Calu3 (cell line): Measurements from ENCODE around the gene PSMA4. TPM values are rescaled to one million over a fixed set of nuclear protein-coding genes. Genes with fewer than 3 reads are reported as not detected.

Experiments
- BruUV-seq: library from RNA; stranded (reverse); fragments of 400-500 nt; replicated peaks from 2 replicates; lab custom pipeline; 2021; lab: Mats Ljungman, UMichigan
- CTCF ChIA-PET: fragments of 300-600 bp; sonication (Branson Sonifier 250); formaldehyde crosslinking; loops from one replicate; lab custom pipeline; 2022; ENCODE audit warnings: antibody characterized with exemption; lab: Charles Lee
- DNase-seq: peaks from one replicate; pipeline ENCODE4 v3.0.0; 2022
- H3K27ac Mint-ChIP-seq: one replicate; pipeline ENCODE4 v1.8.0; 2022; ENCODE audit warnings: mixed read lengths; ENCODE audit not compliant: unreplicated experiment
- H3K27me3 Mint-ChIP-seq: one replicate; pipeline ENCODE4 v1.8.0; 2022; ENCODE audit warnings: mixed read lengths; ENCODE audit not compliant: unreplicated experiment
- H3K36me3 Mint-ChIP-seq: one replicate; pipeline ENCODE4 v1.8.0; 2022; ENCODE audit warnings: mild to moderate bottlenecking, moderate library complexity, mixed read lengths; ENCODE audit not compliant: insufficient read depth, unreplicated experiment
- H3K4me1 Mint-ChIP-seq: one replicate; pipeline ENCODE4 v1.8.0; 2022; ENCODE audit warnings: mild to moderate bottlenecking, low read depth, mixed read lengths; ENCODE audit not compliant: unreplicated experiment
- H3K4me3 Mint-ChIP-seq: one replicate; pipeline ENCODE4 v1.8.0; 2022; ENCODE audit warnings: mild to moderate bottlenecking, low read depth, moderate library complexity, mixed read lengths; ENCODE audit not compliant: unreplicated experiment
- H3K9me3 Mint-ChIP-seq: one replicate; pipeline ENCODE4 v1.8.0; 2022; ENCODE audit warnings: low read depth, mixed read lengths; ENCODE audit not compliant: unreplicated experiment
- intact Hi-C: fragments of 100-400 bp; cut with micrococcal nuclease; formaldehyde crosslinking; loops from one replicate; pipeline ENCODE4 v1.10.0; 2022; ENCODE audit not compliant: unreplicated experiment
- total RNA-seq: library from RNA; stranded (reverse); gene quantifications from 2 replicates; pipeline ENCODE4 v1.2.3, GENCODE V29; 2022
- TF ChIP-seq, protein P1 (sequence below): fragments of 200-600 bp; IDR thresholded peaks from one replicate; pipeline ENCODE4 v1.8.0; 2022; ENCODE audit warnings: antibody characterized with exemption; ENCODE audit not compliant: unreplicated experiment

PSMA4 gene
- total RNA-seq, 1 experiment from 2014 or later: 376 TPM

GRCh38 chr15:78597583-78597982, 57.3 kb downstream of the PSMA4 start:
- no peaks in the 10 kb centered on the region for H3K9me3 Mint-ChIP-seq
- TF ChIP-seq, protein P1, sequence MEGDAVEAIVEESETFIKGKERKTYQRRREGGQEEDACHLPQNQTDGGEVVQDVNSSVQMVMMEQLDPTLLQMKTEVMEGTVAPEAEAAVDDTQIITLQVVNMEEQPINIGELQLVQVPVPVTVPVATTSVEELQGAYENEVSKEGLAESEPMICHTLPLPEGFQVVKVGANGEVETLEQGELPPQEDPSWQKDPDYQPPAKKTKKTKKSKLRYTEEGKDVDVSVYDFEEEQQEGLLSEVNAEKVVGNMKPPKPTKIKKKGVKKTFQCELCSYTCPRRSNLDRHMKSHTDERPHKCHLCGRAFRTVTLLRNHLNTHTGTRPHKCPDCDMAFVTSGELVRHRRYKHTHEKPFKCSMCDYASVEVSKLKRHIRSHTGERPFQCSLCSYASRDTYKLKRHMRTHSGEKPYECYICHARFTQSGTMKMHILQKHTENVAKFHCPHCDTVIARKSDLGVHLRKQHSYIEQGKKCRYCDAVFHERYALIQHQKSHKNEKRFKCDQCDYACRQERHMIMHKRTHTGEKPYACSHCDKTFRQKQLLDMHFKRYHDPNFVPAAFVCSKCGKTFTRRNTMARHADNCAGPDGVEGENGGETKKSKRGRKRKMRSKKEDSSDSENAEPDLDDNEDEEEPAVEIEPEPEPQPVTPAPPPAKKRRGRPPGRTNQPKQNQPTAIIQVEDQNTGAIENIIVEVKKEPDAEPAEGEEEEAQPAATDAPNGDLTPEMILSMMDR: no peak
- H3K4me1 Mint-ChIP-seq: no peaks in the 10 kb centered on the region
- intact Hi-C loops: no loop called here
- no peaks in the 10 kb centered on the region for H3K36me3 Mint-ChIP-seq
- H3K4me3 Mint-ChIP-seq: no peak overlapping the region
- no peak for DNase-seq
- H3K27me3 Mint-ChIP-seq: no peaks in the 10 kb centered on the region
- no peak overlapping the region for H3K27ac Mint-ChIP-seq
- BruUV-seq: no TSS peak
- CTCF ChIA-PET: no interaction called here

- CTCF ChIA-PET: interaction anchor here (0.7 kb wide), 2 partner anchors 17 to 18 kb away, joined by 3 read pairs; no protein-coding TSS in a partner anchor
- Mint-ChIP-seq H3K27ac (no peak overlapping the region), H3K36me3 (no peaks in the 10 kb centered on the region), H3K9me3 (no peaks in the 10 kb centered on the region), H3K27me3 (no peaks in the 10 kb centered on the region), H3K4me1 (no peaks in the 10 kb centered on the region), H3K4me3 (no peak overlapping the region)
- no TSS peak for BruUV-seq
- DNase-seq: no peak
- intact Hi-C loops: no loop called here
- TF ChIP-seq, protein P1: no peak
Measured at GRCh38 chr15:78598348-78598747, 58.1 kb downstream of the PSMA4 start.

GRCh38 chr15:78599189-78599588, 58.9 kb downstream of the PSMA4 start:
- no peaks in the 10 kb centered on the region for H3K9me3 Mint-ChIP-seq
- H3K27me3 Mint-ChIP-seq: no peaks in the 10 kb centered on the region
- intact Hi-C loops: no loop called here
- no TSS peak for BruUV-seq
- no peak overlapping the region for H3K27ac Mint-ChIP-seq
- H3K4me1 Mint-ChIP-seq: no peaks in the 10 kb centered on the region
- CTCF ChIA-PET: no interaction called here
- no peak overlapping the region for H3K4me3 Mint-ChIP-seq
- TF ChIP-seq, protein P1: no peak
- no peak for DNase-seq
- H3K36me3 Mint-ChIP-seq: no peaks in the 10 kb centered on the region

Other genes with a start within 250 kb of the PSMA4 start
- gene SKIC8, start 240.8 kb upstream of the PSMA4 start, total RNA-seq: 67.8 and 72.8 TPM in 2 replicates
- gene CRABP1, start 200.1 kb upstream of the PSMA4 start, total RNA-seq: 0.51 TPM in 1 of 2 replicates, not detected in the other
- gene IREB2, start 102.2 kb upstream of the PSMA4 start, total RNA-seq: 83.2 and 84.5 TPM in 2 replicates
- 11.6 and 15.7 TPM in 2 replicates for gene HYKK, start 32.9 kb upstream of the PSMA4 start, total RNA-seq
- 34.9 and 47.0 TPM in 2 replicates for gene CHRNA5, start 25.1 kb downstream of the PSMA4 start, total RNA-seq
- gene CHRNA3, start 80.6 kb downstream of the PSMA4 start, total RNA-seq: not detected in 2 replicates
- gene CHRNB4, start 100.8 kb downstream of the PSMA4 start, total RNA-seq: not detected in 2 replicates